Stimulated activated CD4-positive, alpha-beta T cell treated with anti-CD3 and anti-CD28 coated beads, Interleukin-15, amount 100 ng/mL, for 24 hours (primary cell): ENCODE results near the gene ARHGAP28.
A peak's percentile ranks its signal among the peaks of the same experiment; 100 is the strongest.

Experiments
- DNase-seq: peaks from one replicate; pipeline ENCODE4 v3.0.0-alpha.2; 2020

The ARHGAP28 gene

GRCh38 chr18:6729247-6730091 is at the start of gene ARHGAP28:
ARHGAP28 (plus strand) TSS chr18:6729716; CDS start chr18:6729822, 106 bp downstream.
- DNase-seq = peak; percentile 29

- no peak for DNase-seq
These were observed 48.1 kb upstream of the ARHGAP28 start for GRCh38 chr18:6681331-6681875.

- DNase-seq = no peak
These were observed 46.9 kb upstream of the ARHGAP28 start for GRCh38 chr18:6682437-6683111.

GRCh38 chr18:6683112-6683876 is 46.2 kb upstream of the ARHGAP28 start:
- no peak for DNase-seq

- no peak for DNase-seq
These were observed 41.8 kb upstream of the ARHGAP28 start for GRCh38 chr18:6687676-6688075.

- DNase-seq = no peak
These were observed 20.6 kb upstream of the ARHGAP28 start for GRCh38 chr18:6708890-6709289.

GRCh38 chr18:6711467-6711866 is 18.0 kb upstream of the ARHGAP28 start:
- DNase-seq = no peak

GRCh38 chr18:6712401-6712800 is 17.1 kb upstream of the ARHGAP28 start:
- DNase-seq = no peak

- no peak for DNase-seq
These were observed 15.5 kb upstream of the ARHGAP28 start for GRCh38 chr18:6714010-6714409.

- no peak for DNase-seq
These were observed 11.2 kb upstream of the ARHGAP28 start for GRCh38 chr18:6718267-6718666.

GRCh38 chr18:6719098-6719846 is 10.2 kb upstream of the ARHGAP28 start:
- no peak for DNase-seq

GRCh38 chr18:6719910-6720683 is 9.4 kb upstream of the ARHGAP28 start:
- DNase-seq = no peak

GRCh38 chr18:6721755-6722154 is 7.8 kb upstream of the ARHGAP28 start:
- DNase-seq = no peak

GRCh38 chr18:6722690-6723089 is 6.8 kb upstream of the ARHGAP28 start:
- no peak for DNase-seq

- no peak for DNase-seq
These were observed 5.2 kb upstream of the ARHGAP28 start for GRCh38 chr18:6724331-6724730.

GRCh38 chr18:6728331-6728730 is 1.2 kb upstream of the ARHGAP28 start:
- no peak for DNase-seq

- DNase-seq = no peak
These were observed 688 bp upstream of the ARHGAP28 start for GRCh38 chr18:6728809-6729246.

- DNase-seq = no peak
These were observed 1.1 kb downstream of the ARHGAP28 start for GRCh38 chr18:6730416-6731221.

GRCh38 chr18:6731222-6731596 is 1.7 kb downstream of the ARHGAP28 start:
- no peak for DNase-seq

GRCh38 chr18:6732952-6733351 is 3.4 kb downstream of the ARHGAP28 start:
- no peak for DNase-seq

- no peak for DNase-seq
These were observed 4.2 kb downstream of the ARHGAP28 start for GRCh38 chr18:6733758-6734157.
